NCI-H187 treated with DMSO at 0.1 percent for 48 hours (cell line): ENCODE results near the gene BTBD19.
"Not testable (repeated sequence)": the region's sequence is repeated elsewhere in the genome, so short reads cannot be mapped to it uniquely, and the experiment has no call there.

Experiments used
- DNase-seq: peaks from one replicate; lab custom pipeline; 2025; lab: John Stamatoyannopoulos, UW

Gene BTBD19

DNA sequence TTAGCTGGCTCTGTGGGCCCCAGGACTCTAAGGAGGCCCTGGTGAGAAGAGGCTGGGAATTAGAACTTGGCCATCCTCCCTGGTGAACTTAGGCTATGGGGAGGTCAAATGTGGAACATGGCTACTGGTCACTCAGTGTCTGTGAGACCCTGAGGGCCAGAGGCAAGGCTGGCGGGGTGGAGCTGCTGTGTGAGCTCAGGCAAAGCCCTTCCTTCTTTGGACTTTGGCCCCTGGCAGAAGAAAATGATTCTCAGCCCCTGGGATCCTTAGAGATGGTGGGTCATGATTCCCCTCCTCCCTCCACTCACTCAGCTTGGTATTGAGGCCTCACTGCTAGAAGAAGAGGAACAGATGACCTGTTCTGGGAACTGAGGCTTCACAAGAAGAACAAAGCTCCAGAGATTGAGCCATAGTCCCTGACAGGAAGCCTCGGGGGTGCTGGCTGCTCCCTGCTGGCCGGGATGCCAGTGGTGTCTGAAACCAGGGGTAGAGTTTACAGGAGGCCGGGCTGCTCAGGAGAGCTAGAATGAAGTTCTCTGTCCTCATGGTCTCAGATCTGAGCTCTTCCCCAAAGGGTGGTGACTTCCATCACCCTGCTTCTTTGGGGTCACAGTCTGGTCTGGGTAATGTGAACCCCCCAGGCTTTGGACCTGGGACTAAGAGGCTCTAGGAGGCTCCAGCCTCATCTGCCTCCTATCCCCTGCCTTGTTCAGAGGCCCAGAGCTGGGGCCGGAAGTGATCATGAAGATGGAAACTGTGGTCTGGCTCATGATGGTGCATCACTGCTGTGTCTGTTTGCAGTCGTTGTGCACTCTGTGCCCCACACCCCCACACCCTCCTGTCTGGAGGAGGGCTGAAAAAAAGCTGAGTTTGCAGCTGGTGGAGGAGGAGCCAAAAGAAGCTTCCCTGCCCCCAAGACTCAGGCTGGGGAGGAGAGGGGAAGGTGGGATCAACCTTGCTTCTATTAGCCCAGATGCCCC is 905 bp downstream of the BTBD19 start:
- no peak for DNase-seq

- no peak for DNase-seq
Observed at GRCh38 chr1:44810101-44810761, 1.9 kb downstream of the BTBD19 start.

- not testable (repeated sequence) for DNase-seq
Observed at GRCh38 chr1:44810762-44811105, 2.4 kb downstream of the BTBD19 start.

GRCh38 chr1:44811234-44811633 is 2.9 kb downstream of the BTBD19 start:
- DNase-seq: no peak

DNA sequence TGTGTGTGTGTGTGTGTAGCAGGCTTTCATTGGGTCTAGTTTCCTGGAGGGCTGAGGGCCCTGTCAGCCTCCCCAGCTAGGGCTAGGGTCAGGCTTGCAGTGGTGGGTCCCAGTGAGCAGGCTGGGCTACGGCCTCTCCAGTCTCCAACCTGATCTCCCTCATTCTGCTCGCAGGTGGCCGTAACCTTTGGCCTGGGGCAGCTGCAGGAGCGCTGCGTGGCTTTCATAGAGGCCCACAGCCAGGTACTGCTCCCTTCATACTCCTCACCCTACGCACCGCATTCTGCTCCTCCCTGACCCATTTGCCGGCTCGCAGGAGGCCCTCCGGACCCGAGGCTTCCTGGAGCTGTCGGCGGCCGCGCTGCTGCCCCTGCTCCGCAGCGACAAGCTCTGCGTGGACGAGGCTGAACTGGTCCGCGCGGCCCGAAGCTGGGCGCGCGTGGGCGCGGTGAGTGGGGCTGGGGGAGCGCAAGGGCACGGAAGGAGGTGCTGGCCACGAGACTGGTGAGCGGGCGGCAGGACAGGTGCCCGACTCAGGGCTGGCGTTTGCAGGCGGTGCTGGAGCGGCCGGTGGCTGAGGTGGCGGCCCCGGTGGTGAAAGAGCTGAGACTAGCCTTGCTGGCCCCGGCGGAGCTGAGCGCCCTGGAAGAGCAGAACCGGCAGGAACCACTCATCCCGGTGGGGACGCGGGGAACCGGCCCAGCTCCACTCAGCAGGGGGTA is 4.7 kb downstream of the BTBD19 start:
- DNase-seq: no peak

DNA sequence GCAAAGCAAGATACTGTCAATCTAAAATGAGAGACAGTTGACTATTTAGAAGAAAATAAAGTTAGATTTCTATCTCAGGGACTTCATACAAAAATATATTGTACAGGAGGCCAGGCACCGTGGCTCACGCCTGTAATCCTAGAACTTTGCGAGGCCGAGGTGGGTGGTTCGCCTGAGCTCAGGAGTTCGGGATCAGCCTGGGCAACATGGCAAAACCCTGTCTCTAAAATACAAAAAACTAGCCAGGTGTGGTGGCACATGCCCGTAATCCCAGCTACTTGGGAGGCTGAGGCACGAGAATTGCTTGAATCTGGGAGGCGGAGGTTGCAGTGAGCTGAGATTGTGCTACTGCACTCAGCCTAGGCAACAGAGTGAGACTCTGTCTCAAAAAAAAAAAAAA is 7.6 kb downstream of the BTBD19 start:
- DNase-seq: not testable (repeated sequence)

- no peak for DNase-seq
Observed at GRCh38 chr1:44817307-44817706, 9.0 kb downstream of the BTBD19 start.

- no peak for DNase-seq
Observed at GRCh38 chr1:44817771-44818495, 9.6 kb downstream of the BTBD19 start.

GRCh38 chr1:44819196-44819607 is 10.9 kb downstream of the BTBD19 start:
- DNase-seq: no peak

DNA sequence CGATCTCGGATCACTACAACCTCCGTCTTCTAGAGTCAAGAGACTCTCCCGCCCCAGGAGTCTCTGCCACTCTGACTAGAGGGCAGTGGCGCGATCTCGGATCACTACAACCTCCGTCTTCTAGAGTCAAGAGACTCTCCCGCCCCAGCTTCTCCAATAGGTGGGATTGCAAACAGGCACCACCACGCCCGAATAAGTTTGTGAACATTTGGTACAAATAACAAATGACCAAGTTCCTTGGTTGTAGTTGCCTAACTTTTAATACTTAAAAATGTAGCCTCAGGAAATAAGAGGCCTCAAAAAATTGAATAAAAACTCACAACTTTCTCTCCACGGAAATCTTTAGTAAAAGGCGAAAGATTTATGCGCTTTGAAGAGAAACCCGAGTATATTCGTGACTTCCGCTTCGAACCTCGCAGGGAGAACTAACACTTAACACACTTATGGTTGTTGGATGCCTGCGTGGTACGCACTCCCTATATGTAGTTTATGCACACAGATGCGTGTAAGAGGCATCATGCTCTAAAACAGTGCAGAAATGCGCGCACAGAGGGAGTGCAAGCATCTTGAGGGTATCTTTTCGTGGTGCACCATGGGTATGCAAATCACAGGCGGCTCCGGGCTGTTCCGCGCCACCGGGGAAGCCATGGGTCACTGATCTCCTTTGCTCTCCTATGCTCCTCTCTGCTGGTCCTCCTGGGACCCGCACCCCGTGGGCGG is 11.4 kb downstream of the BTBD19 start:
- DNase-seq: no peak

DNA sequence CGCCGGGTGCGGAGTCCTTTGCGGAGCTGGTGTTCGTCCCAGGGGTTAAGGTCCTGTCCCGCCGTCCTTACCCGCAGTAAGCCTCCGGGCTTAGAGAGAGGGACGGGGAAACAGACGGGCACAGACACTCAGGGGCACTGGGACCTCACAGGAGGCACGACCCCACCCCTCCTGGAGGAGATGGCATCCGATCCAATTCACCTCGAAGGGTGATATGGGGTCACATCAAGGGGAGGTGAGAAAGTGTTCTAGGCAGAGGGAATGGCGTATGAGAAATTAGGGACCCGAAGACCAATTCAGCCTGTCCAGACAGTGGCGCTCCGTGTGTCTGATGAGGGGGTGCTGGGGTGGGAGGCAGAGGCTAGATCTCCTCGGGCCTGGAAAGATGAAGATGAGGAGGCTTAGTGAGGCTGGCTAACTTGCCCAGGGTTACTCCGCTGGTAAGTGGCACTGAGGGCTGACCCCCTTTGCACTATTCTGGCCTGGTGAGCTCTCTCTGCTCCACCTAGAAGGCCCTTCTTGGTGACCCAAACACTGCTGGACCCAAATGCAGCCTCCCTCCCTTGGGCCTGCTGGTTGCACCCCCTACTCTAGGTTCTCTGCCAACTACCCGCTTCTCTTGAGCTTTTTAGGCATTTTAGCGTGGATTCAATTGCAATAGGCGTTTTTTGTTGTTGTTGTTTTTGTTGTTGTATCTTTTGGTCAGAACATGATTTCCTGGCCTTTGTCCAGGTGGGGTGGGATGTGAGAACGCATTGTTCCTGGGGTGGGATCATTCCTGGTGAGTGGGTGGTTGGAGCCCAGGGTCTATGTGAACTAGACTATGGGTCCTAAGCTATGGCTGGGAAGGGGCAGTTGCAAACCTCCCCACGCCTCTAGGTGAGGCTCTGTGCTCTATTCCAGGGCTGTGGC is 12.3 kb downstream of the BTBD19 start:
- no peak for DNase-seq

DNA sequence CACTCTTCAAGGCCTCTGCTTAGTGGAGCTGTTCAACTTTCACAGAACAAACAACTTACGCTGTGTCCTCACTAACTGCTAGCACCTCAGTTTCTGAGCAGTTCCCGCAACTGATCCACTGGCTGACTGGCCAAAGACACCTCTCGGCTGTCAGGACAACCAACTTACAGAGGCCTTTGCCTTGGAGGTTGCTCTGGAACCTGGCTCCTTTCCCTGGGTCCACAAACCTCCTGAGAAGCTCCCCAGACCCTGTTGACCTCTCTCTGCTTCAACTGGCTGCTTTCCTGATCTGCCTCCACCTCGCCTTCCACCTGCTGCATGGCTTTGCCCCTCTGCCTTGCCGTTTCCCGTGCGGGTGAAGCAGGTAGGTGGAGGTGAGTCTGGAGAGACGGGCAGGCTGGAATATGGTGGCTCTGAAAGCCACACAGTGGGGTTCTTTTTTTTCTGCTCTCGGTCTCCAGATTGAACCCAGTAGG is 13.0 kb downstream of the BTBD19 start:
- DNase-seq: no peak

- no peak for DNase-seq
Observed at GRCh38 chr1:44822131-44822701, 13.9 kb downstream of the BTBD19 start.

GRCh38 chr1:44822981-44823451 is 14.7 kb downstream of the BTBD19 start:
- DNase-seq: no peak

- DNase-seq: not testable (repeated sequence)
Observed at GRCh38 chr1:44824392-44824791, 16.1 kb downstream of the BTBD19 start.

GRCh38 chr1:44826375-44827196 is 18.3 kb downstream of the BTBD19 start:
- DNase-seq: no peak

DNA sequence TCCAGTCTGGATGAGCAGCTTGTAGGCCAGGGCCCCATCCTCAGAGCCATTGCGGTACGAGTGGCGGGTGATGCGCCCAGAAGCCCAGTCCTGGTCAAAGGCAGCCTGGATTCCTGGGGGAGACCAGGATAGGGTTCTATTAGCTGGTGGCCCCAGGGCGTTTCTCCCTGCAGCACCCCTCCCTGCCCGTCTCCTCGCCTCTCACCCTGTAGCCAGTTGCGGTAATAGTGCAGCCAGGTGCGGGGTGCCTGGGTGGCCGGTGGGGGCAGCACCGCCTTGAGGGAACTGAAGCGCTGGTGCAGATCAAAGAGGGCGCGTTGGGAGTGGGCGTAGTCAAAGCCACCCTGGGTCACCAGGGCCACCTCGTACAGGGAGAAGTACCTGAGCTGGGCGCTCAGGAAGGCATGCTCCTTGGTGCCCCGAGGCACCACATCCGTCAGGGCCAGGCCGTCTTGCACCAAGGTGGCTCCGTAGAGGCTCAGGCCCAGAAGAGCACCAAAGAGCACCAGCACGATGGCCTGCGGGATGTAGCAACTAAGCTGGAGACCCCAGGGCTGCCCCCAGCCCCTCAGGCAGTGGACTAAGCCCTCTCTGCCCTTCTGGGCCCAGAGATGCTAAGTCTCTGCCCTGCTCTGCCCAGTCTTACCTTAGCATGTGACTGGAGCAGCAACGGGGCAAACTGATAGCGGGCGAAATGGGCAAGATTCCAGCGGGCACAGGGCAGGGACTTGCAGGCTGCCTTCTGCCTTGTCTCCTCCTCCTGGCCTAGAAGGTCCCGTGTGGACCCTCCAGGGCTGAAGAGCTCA is 19.1 kb downstream of the BTBD19 start:
- DNase-seq: no peak
